ENCODE data around the gene GUCA1A. TPM values are rescaled to one million over a fixed set of nuclear protein-coding genes. Genes with fewer than 3 reads are reported as not detected.

Gene GUCA1A
- total and polyA plus RNA-seq, 8 donors, result 0.10 TPM; not detected in 7

DNA sequence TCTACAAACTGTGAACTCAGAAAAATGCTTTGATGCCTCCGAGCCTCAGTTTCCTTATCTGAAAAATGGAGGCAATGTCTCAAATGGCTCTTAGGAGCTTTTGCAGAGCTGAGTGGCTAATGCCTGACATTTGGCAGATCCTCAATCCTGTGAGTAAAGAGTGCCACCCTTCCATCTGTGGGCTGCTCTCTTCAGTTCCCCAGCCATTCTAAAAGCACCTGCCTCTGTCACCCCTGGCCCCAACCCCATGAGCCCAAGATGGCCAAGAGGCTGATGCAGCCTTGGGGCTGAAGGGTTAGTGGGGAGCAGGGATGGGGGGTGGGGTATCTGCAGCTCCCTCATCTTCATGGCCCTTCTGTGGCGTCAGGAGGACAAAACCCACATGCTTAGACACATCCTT, 14.5 kb upstream of the GUCA1A start:
- Histone ChIP-seq H3K36me3 (no peaks in the 10 kb centered on the region), H3K4me3 (no peak overlapping the region), H3K27me3 (peaks cover 0 to 3% (median 0%) of the 10 kb centered on the region in 3 donors), H3K4me1 (no peaks in the 10 kb centered on the region), H3K9me3 (no peaks in the 10 kb centered on the region), H3K27ac (no peak overlapping the region)
- intact Hi-C loops (cut with DNase I; ENCODE audit: low total_unique reads), result no loop called here
- no peak for TF ChIP-seq EP300 (IDR thresholded peaks at IDR 0.05)
- no peak for TF ChIP-seq POLR2A (IDR thresholded peaks at IDR 0.05)
- TF ChIP-seq POLR2AphosphoS5 (IDR thresholded peaks at IDR 0.05), result no peak
- TF ChIP-seq, protein P1, sequence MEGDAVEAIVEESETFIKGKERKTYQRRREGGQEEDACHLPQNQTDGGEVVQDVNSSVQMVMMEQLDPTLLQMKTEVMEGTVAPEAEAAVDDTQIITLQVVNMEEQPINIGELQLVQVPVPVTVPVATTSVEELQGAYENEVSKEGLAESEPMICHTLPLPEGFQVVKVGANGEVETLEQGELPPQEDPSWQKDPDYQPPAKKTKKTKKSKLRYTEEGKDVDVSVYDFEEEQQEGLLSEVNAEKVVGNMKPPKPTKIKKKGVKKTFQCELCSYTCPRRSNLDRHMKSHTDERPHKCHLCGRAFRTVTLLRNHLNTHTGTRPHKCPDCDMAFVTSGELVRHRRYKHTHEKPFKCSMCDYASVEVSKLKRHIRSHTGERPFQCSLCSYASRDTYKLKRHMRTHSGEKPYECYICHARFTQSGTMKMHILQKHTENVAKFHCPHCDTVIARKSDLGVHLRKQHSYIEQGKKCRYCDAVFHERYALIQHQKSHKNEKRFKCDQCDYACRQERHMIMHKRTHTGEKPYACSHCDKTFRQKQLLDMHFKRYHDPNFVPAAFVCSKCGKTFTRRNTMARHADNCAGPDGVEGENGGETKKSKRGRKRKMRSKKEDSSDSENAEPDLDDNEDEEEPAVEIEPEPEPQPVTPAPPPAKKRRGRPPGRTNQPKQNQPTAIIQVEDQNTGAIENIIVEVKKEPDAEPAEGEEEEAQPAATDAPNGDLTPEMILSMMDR (IDR thresholded peaks at IDR 0.05), result no peak
- WGBS, 5 donors, result 78 to 92% (median 81%) methylated on average over 2 of the region's 2 CpGs
- DNase-seq, result no peak

DNA sequence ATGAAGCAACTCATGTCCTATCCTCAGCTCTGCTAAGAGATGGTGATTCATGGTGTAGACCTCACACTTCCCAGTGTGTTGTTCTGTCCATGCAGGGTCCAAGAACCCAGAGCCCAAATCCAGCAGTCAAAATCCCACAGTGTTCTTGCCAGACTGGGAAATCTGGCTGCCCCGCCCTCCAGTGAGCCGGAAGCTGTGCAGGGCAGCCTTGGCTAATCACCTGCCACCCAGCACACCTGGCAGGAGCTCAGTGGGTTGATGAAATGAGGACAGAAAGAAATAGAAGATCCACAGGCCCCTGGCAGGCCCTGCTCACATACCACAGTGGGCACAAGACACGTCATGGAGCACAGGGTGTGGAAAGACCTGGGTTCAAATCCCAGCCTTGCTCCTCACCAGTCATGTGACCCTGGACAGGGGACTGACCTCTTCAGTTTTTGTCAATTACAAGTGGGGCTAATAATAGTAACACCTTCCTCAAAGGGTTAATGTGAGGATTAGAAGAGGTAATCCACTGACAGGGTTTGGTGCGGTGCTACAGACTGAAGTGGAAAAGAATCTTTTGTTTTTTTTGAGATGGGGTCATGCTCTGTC, 13.6 kb upstream of the GUCA1A start:
- peak; percentile 45 to 57 for DNase-seq
- intact Hi-C loops (cut with DNase I; ENCODE audit: low total_unique reads), result no loop called here
- H3K27ac ChIP-seq, result no peak overlapping the region
- TF ChIP-seq EP300 (IDR thresholded peaks at IDR 0.05) (no peak), POLR2AphosphoS5 (IDR thresholded peaks at IDR 0.05) (peak in 1 of 3 donors; percentile 43), POLR2A (IDR thresholded peaks at IDR 0.05) (no peak)
- TF ChIP-seq, protein P1 (IDR thresholded peaks at IDR 0.05), result no peak
- no peak overlapping the region for H3K4me3 ChIP-seq
- H3K9me3 ChIP-seq, result no peaks in the 10 kb centered on the region
- H3K27me3 ChIP-seq, result peaks cover 0 to 3% (median 0%) of the 10 kb centered on the region in 3 donors
- WGBS, 5 donors, result 26 to 61% (median 46%) methylated on average over 4 of the region's 4 CpGs
- no peaks in the 10 kb centered on the region for H3K4me1 ChIP-seq
- H3K36me3 ChIP-seq, result no peaks in the 10 kb centered on the region

DNA sequence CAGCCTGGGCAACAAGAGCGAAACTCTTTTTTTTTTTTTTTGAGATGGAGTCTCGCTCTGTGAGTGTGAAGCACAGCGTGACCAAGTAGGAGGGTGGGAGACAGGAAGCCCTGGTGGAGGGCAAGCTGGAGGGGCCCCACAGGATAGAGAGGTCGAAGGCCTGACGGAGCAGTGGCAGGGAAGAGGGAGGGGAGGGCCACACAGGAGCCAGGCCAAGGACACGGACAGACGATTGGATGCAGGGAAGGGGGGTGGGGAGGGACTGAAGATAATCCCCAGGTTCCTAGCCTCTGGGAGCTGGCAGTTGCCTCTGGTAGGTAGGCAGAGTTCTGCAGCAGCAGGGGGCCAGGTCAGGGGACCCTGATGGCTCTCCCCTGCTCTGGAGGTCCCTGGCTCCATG, 10.8 kb upstream of the GUCA1A start:
- Histone ChIP-seq H3K4me1 (peaks cover 0 to 9% (median 0%) of the 10 kb centered on the region in 4 donors), H3K36me3 (no peaks in the 10 kb centered on the region), H3K4me3 (no peak overlapping the region), H3K9me3 (no peaks in the 10 kb centered on the region), H3K27me3 (peaks cover 0 to 3% (median 0%) of the 10 kb centered on the region in 3 donors), H3K27ac (no peak overlapping the region)
- intact Hi-C loops (cut with DNase I; ENCODE audit: low total_unique reads), result no loop called here
- DNase-seq, result no peak
- 48 to 62% (median 61%) methylated on average over 7 of the region's 7 CpGs for WGBS, 5 donors
- TF ChIP-seq POLR2AphosphoS5 (IDR thresholded peaks at IDR 0.05), result no peak
- TF ChIP-seq POLR2A (IDR thresholded peaks at IDR 0.05), result no peak
- TF ChIP-seq, protein P1 (IDR thresholded peaks at IDR 0.05), result no peak

DNA sequence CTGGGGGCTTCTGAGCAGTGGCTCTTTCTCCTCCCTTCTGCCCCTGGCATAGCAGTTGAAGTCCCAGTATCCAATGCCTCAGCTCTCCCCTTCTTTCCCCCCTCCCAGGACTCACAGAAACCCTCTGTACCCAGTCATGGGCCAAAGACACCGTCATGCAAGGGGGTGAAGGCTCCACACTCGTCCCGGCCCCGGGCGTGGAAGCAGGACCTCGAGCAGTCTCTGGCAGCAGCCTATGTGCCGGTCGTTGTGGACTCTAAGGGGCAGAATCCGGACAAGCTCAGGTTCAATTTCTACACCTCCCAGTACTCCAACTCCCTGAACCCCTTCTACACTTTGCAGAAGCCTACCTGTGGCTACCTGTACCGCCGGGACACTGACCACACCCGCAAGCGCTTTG, 10.4 kb upstream of the GUCA1A start:
- H3K4me1 ChIP-seq, result peaks cover 0 to 9% (median 0%) of the 10 kb centered on the region in 4 donors
- intact Hi-C loops (cut with DNase I; ENCODE audit: low total_unique reads), result no loop called here
- no peaks in the 10 kb centered on the region for H3K9me3 ChIP-seq
- no peaks in the 10 kb centered on the region for H3K36me3 ChIP-seq
- no peak overlapping the region for H3K27ac ChIP-seq
- no peak for TF ChIP-seq POLR2A (IDR thresholded peaks at IDR 0.05)
- no peak for TF ChIP-seq EP300 (IDR thresholded peaks at IDR 0.05)
- TF ChIP-seq POLR2AphosphoS5 (IDR thresholded peaks at IDR 0.05), result no peak
- TF ChIP-seq, protein P1 (IDR thresholded peaks at IDR 0.05), result no peak
- no peak for DNase-seq
- WGBS, 5 donors, result 77 to 82% (median 81%) methylated on average over 13 of the region's 13 CpGs
- H3K4me3 ChIP-seq, result no peak overlapping the region
- H3K27me3 ChIP-seq, result peaks cover 0 to 3% (median 0%) of the 10 kb centered on the region in 3 donors

Data from stomach (tissue), 9 donors.